Measurements from ENCODE around the gene GLG1.

GRCh38 chr16:74431516-74431915 is 175.4 kb downstream of the GLG1 start:
- no peak for TF ChIP-seq CTCF (IDR thresholded peaks at IDR 0.05; ENCODE audit: low read depth, low read length, missing input control)
- no peak for TF ChIP-seq YY1 (IDR thresholded peaks at IDR 0.05)
- no peak for TF ChIP-seq MAX (IDR thresholded peaks at IDR 0.05)
- no peak for TF ChIP-seq RAD21 (IDR thresholded peaks at IDR 0.05)
- no peak for TF ChIP-seq ATF3 (IDR thresholded peaks at IDR 0.05)
- TF ChIP-seq TAF1 (conservative IDR thresholded peaks at IDR 0.05): no peak
- TF ChIP-seq GABPA (IDR thresholded peaks at IDR 0.05 in 1 of 2, conservative IDR thresholded peaks at IDR 0.05 in 1 of 2): no peak
- TF ChIP-seq SP1 (IDR thresholded peaks at IDR 0.05): no peak
